NCI-H187 (cell line): ENCODE measurements around the gene TAS2R16.
A peak's percentile ranks its signal among the peaks of the same experiment; 100 is the strongest.
"Not testable (repeated sequence)": the region's sequence is repeated elsewhere in the genome, so short reads cannot be mapped to it uniquely, and the experiment has no call there.

Experiments
- DNase-seq, 2 experiments: peaks; one replicate each; lab custom pipeline; 2025; lab: John Stamatoyannopoulos, UW

The TAS2R16 gene

DNA sequence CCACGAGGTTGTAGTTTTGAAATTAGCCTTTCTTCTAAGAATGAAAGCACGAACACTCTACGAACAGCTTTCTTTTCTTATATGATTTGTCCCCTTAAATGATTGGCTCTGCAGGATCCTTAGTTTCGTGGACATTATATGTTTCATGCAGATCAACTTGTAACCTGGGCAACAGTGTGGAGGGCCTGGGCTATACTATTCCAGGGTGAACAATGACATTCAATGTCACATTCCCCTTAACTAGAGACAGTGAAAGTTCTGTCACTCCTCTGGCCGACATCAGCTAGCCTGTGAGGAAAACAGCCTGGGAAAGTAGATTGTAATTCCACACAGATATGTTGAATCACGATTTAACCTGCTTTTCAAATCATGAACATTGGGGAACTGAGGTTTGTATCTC lies 23.4 kb downstream of the TAS2R16 start:
- no peak for DNase-seq

DNA sequence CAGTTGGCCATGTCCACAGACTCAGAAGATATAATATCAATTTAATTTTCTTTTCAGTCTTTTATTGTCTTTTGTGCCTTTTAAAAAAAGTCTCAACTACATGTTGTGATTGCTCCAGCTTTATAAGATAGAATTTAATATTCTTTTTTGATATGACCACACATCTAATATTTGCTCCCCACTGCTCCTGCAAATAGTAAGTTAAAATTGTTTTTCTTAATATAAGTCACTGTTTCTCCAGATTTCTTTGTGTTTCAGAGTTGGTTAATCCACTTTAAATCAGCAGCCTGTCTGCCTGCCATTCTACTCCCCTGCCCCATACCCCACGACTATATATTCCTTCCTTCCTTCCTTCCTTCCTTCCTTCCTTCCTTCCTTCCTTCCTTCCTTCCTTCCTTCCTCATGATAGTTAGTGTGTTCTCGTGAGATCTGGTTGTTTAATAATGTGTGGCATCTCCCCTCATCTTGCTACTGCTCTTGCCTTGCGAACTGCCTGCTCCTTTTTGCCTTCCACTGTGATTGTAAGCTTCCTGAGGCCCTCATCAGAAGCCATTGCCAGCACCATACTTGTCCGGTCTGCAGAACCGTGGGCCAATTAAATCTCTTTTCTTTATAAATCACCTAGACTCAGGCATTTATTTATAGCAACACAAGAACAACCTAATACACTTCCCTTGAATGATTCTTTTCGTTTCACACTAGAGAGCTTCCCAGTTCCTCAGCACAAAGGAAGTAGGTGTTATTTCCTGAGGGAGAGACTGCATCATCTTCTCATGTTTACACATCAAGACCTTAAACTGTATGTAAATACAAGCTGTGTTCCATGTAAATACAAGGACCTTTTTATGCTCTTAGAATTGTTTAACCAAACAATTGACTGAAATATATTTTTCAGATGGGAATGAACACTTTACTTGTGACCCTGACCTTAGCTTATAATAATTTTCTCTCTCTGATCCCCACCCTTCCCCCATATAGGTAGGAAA lies 24.5 kb downstream of the TAS2R16 start:
- DNase-seq = no peak

DNA sequence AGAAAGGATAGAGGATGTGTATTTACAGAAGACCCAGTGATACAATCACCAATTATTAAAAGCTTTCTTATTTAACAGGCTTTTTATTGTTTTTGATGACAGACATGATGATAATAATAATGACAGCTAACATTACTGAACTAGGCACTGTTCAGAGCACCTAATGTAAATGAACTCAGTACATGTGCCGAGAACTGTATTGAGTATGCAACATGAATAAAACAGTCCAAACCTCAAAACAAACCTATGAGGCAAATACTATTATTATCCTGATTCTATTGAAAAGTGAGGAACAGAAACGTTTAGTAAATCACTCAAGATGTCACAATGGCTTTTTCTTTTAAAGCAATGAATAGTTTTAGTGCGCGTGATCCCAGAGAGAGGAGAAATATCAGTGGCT lies 27.1 kb downstream of the TAS2R16 start:
- no peak for DNase-seq

DNA sequence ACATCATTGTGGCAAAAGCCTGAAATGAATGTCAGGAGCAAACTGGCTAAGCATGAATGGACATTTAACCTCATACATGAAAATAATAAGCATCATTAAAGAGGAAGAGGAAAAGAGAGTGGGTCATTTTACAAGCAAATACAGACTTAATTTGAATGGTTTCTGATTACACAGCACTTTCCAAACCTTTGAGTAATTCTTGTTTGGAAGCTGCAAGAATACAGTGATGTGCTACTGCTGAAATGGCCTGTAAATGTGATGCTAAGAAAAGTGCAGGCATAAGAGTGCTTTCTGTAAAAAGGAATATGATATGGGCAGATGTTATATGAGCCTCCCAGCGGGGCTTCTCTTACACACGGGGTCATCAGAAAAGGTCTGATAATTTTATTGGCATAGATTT lies 30.2 kb downstream of the TAS2R16 start:
- DNase-seq = peak in 1 of 2 experiments; percentile 27

DNA sequence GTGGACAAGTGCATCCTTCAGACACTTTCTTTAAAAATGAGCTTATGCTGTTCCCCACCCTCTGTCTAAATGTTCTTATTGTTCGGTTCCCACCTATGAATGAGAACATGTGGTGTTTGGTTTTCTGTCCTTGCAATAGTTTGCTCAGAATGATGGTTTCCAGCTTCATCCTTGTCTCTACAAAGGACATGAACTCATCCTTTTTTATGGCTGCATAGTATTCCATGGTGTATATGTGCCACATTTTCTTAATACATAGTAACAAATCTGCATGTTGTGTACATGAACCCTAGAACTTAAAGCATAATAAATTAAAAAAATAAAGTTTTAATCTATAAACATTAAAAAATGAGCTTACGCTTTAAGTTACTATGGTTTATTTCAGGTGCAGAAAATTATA lies 41.8 kb downstream of the TAS2R16 start:
- DNase-seq = not testable (repeated sequence)

DNA sequence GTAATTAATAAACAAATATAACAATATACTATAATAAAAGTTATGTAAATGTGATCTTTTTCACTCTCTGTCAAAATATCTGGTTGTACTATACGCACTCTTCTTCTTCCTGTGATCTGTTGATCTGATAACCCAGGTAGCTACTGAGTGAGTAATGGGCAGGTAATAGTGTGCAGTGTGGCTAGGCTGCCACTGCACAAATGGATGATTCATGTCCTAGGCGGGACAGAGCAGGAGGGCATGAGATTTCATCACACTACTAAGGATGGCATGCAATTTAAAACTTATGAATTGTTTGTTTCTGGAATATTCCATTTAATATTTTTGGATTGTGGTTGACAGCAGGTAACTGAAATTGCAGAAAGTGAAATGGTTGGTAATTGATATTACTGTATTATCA lies 44.5 kb downstream of the TAS2R16 start:
- no peak for DNase-seq

DNA sequence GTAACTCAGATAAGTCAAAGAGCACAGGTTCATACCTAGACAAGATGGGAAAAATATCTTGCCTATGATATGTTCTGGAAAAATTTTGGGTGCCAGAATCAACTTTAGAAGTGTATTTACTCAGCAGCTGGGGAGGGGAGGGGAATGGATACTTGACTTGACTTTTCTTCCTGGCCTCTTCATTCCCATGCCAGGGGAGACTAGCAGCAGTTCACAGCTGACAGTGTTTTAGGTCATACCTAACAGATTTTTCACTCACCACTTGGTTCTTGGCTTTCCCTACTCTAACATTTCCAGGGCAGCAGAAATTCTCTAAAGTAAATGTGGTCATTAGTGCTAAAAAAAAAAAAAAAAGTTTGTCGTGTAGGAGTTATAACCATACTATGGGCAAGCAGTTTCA lies 46.3 kb downstream of the TAS2R16 start:
- no peak for DNase-seq
